Activated CD4-positive, alpha-beta memory T cell treated with anti-CD3 and anti-CD28 coated beads, Interleukin-2, amount 10 ng/mL, durations not matched to agents 7 days and 5 days (primary cell): ENCODE results near the gene OR6C68. TPM values are rescaled to one million over a fixed set of nuclear protein-coding genes. Genes with fewer than 3 reads are reported as not detected.
"Not testable (repeated sequence)": the region's sequence is repeated elsewhere in the genome, so short reads cannot be mapped to it uniquely, and the experiment has no call there.

Source experiments
- CTCF ChIA-PET: fragments of 350-600 bp; sonication (Branson Sonifier 250); formaldehyde crosslinking; loops from one replicate; lab custom pipeline; 2021; ENCODE audit warnings: antibody characterized with exemption, inconsistent platforms; lab: Charles Lee
- POLR2A ChIA-PET: fragments of 350-600 bp; sonication (Branson Sonifier 250); formaldehyde crosslinking; loops from one replicate; lab custom pipeline; 2021; ENCODE audit warnings: antibody characterized with exemption; lab: Charles Lee
- DNase-seq: peaks from one replicate; pipeline ENCODE4 v3.0.0-alpha.2; 2020
- H3K27ac Mint-ChIP-seq: one replicate; pipeline ENCODE4 v1.8.0; 2021; ENCODE audit warnings: mild to moderate bottlenecking, mixed read lengths
- H3K27me3 Mint-ChIP-seq: one replicate; pipeline ENCODE4 v1.8.0; 2021; ENCODE audit warnings: mixed read lengths
- H3K36me3 Mint-ChIP-seq: one replicate; pipeline ENCODE4 v1.8.0; 2021; ENCODE audit warnings: low read depth, mixed read lengths
- H3K4me1 Mint-ChIP-seq: one replicate; pipeline ENCODE4 v1.8.0; 2021; ENCODE audit warnings: mixed read lengths
- H3K4me3 Mint-ChIP-seq: one replicate; pipeline ENCODE4 v1.8.0; 2021; ENCODE audit warnings: mild to moderate bottlenecking, mixed read lengths
- H3K9me3 Mint-ChIP-seq: one replicate; pipeline ENCODE4 v1.8.0; 2021; ENCODE audit warnings: mixed read lengths
- total RNA-seq, 2 experiments: library from RNA; stranded (reverse); gene quantifications; one replicate each; pipeline ENCODE4 v1.2.3, GENCODE V29; 2021

The OR6C68 gene
- not detected for total RNA-seq

GRCh38 chr12:55492078-55492477 is at the start of gene OR6C68:
OR6C68 (plus strand) TSS chr12:55492378; CDS start chr12:55492378, 0 bp downstream.
- no peaks in the 10 kb centered on the region for H3K9me3 Mint-ChIP-seq
- no peak within 1 kb of the TSS for H3K4me3 Mint-ChIP-seq
- ChIA-PET POLR2A (no interaction called here), CTCF (no interaction called here)
- no peaks in the 10 kb centered on the region for H3K36me3 Mint-ChIP-seq
- H3K4me1 Mint-ChIP-seq, result no peaks in the 10 kb centered on the region
- no peak for DNase-seq
- H3K27me3 Mint-ChIP-seq, result peaks cover 5% of the 10 kb centered on the region
- H3K27ac Mint-ChIP-seq, result no peak within 1 kb of the TSS

GRCh38 chr12:55443776-55444175 is 48.4 kb upstream of the OR6C68 start, which contains the start of gene OR6C2:
OR6C2 (plus strand) TSS chr12:55444076; CDS start chr12:55452214, 8,138 bp downstream.
- no peak for DNase-seq
- ChIA-PET POLR2A (no interaction called here), CTCF (no interaction called here)
- H3K9me3 Mint-ChIP-seq, result no peaks in the 10 kb centered on the region
- H3K27ac Mint-ChIP-seq, result no peak within 1 kb of the TSS
- H3K4me1 Mint-ChIP-seq, result no peaks in the 10 kb centered on the region
- H3K36me3 Mint-ChIP-seq, result no peaks in the 10 kb centered on the region
- H3K4me3 Mint-ChIP-seq, result no peak within 1 kb of the TSS
- peaks cover 8% of the 10 kb centered on the region for H3K27me3 Mint-ChIP-seq

- Mint-ChIP-seq H3K4me1 (no peaks in the 10 kb centered on the region), H3K4me3 (no peak overlapping the region), H3K9me3 (no peaks in the 10 kb centered on the region), H3K36me3 (no peaks in the 10 kb centered on the region), H3K27me3 (peaks cover 5% of the 10 kb centered on the region), H3K27ac (no peak overlapping the region)
- CTCF ChIA-PET, result no interaction called here
- POLR2A ChIA-PET, result no interaction called here
- DNase-seq, result no peak
Observed at GRCh38 chr12:55445357-55445756, 46.8 kb upstream of the OR6C68 start.

- DNase-seq, result no peak
- Mint-ChIP-seq H3K4me1 (no peaks in the 10 kb centered on the region), H3K27me3 (peaks cover 6% of the 10 kb centered on the region), H3K9me3 (no peaks in the 10 kb centered on the region), H3K27ac (no peak overlapping the region), H3K36me3 (no peaks in the 10 kb centered on the region), H3K4me3 (no peak overlapping the region)
- POLR2A ChIA-PET, result no interaction called here
- CTCF ChIA-PET, result interaction anchor here (0.6 kb wide), 1 partner anchor 269 kb away, joined by 3 read pairs; no protein-coding TSS in a partner anchor
Observed at GRCh38 chr12:55446326-55446725, 45.9 kb upstream of the OR6C68 start.

- POLR2A ChIA-PET, result no interaction called here
Observed at GRCh38 chr12:55448825-55449224, 43.4 kb upstream of the OR6C68 start.

GRCh38 chr12:55464926-55465325 is 27.3 kb upstream of the OR6C68 start:
- H3K9me3 Mint-ChIP-seq, POLR2A ChIA-PET, CTCF ChIA-PET, H3K4me1 Mint-ChIP-seq, H3K36me3 Mint-ChIP-seq, DNase-seq, H3K4me3 Mint-ChIP-seq, H3K27ac Mint-ChIP-seq: not testable (repeated sequence)
- H3K27me3 Mint-ChIP-seq, result peaks cover 20% of the 10 kb centered on the region

More at GRCh38 chr12:55448825-55449224, 43.4 kb upstream of the OR6C68 start:
- Mint-ChIP-seq H3K4me3 (no peak overlapping the region), H3K36me3 (no peaks in the 10 kb centered on the region), H3K27ac (no peak overlapping the region), H3K4me1 (no peaks in the 10 kb centered on the region), H3K9me3 (no peaks in the 10 kb centered on the region), H3K27me3 (peaks cover 6% of the 10 kb centered on the region)
- DNase-seq, result no peak
- CTCF ChIA-PET, result no interaction called here

- Mint-ChIP-seq H3K27ac (no peak overlapping the region), H3K27me3 (peaks cover 18% of the 10 kb centered on the region), H3K9me3 (no peaks in the 10 kb centered on the region), H3K4me3 (no peak overlapping the region), H3K4me1 (no peaks in the 10 kb centered on the region), H3K36me3 (no peaks in the 10 kb centered on the region)
- CTCF ChIA-PET, result no interaction called here
- no peak for DNase-seq
- POLR2A ChIA-PET, result no interaction called here
Observed at GRCh38 chr12:55467836-55468235, 24.3 kb upstream of the OR6C68 start.

- Mint-ChIP-seq H3K27me3 (peaks cover 13% of the 10 kb centered on the region), H3K9me3 (no peaks in the 10 kb centered on the region), H3K27ac (no peak overlapping the region), H3K4me1 (no peaks in the 10 kb centered on the region), H3K4me3 (no peak overlapping the region), H3K36me3 (no peaks in the 10 kb centered on the region)
- ChIA-PET CTCF (no interaction called here), POLR2A (no interaction called here)
- no peak for DNase-seq
Observed at GRCh38 chr12:55469291-55469690, 22.9 kb upstream of the OR6C68 start.

DNA sequence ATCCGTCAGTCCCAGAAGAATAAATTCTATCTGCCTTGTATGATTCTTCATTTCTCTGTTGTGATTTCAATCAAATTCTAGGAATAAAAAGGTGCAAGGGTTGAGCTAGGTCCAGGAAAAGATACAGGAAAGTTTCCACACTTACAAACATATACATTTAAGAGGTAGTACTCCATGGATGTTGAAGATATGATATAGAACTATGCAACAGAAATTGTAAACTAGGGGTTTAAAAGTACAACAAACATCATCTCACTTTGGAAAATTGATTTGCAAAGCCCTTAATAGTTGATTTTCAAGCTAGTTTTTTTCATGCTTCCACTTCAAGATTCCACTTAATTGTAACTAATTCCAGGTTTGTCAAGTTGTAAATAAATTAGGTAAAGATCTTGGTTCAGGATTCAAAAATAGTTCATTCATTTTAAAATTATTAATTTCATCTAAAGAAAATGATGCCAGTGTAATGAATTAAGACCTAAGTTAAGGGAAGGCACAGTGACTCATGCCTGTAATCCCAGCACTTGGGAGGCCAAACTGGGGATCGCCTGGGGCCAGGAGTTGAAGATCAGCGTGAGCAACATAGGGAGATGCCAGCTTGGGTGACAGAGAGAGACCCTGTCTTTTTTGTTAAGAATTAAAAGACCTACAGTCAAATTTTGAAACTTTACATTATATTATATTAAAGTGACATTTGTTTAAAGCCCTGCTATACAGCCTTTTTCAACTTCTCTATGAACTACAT is 21.9 kb upstream of the OR6C68 start, which contains the start of gene OR6C70:
Gene OR6C70, minus strand, starts transcription at position 51 of the 742 bp plus-strand sequence. Its CDS starts 0 bp downstream, at position 51.
- Mint-ChIP-seq H3K27ac (no peak within 1 kb of the TSS), H3K36me3 (no peaks in the 10 kb centered on the region), H3K4me3 (no peak within 1 kb of the TSS), H3K9me3 (no peaks in the 10 kb centered on the region), H3K4me1 (no peaks in the 10 kb centered on the region), H3K27me3 (peaks cover 13% of the 10 kb centered on the region)
- ChIA-PET CTCF (no interaction called here), POLR2A (no interaction called here)
- no peak for DNase-seq

DNA sequence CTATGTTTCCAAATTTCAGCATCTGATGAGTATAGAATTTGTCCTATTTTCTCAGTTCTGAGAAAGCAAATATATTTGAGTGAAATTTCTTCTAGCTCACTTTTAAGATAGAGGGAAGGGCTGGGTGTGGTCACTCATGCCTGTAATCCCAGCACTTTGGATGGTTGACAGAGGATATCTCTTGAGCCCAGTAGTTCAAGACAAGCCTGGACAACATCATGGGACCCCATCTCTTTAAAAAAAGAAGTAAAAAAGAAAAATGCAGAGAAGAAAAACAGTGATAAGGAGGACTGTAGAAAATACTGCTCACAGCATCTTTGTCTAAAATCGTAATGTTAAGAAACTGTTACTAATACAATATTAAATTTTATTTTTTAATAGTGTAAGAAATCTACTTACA is 19.9 kb upstream of the OR6C68 start:
- Mint-ChIP-seq H3K4me1 (no peaks in the 10 kb centered on the region), H3K4me3 (no peak overlapping the region), H3K27me3 (peaks cover 14% of the 10 kb centered on the region), H3K27ac (no peak overlapping the region), H3K36me3 (no peaks in the 10 kb centered on the region), H3K9me3 (no peaks in the 10 kb centered on the region)
- CTCF ChIA-PET, result no interaction called here
- POLR2A ChIA-PET, result no interaction called here
- DNase-seq, result no peak

GRCh38 chr12:55479136-55479535 is 13.0 kb upstream of the OR6C68 start:
- CTCF ChIA-PET, H3K27me3 Mint-ChIP-seq, H3K4me1 Mint-ChIP-seq, H3K4me3 Mint-ChIP-seq, H3K9me3 Mint-ChIP-seq, H3K36me3 Mint-ChIP-seq, POLR2A ChIA-PET, DNase-seq, H3K27ac Mint-ChIP-seq: not testable (repeated sequence)

- CTCF ChIA-PET, POLR2A ChIA-PET, H3K27ac Mint-ChIP-seq, H3K36me3 Mint-ChIP-seq, H3K4me1 Mint-ChIP-seq, H3K27me3 Mint-ChIP-seq, DNase-seq, H3K9me3 Mint-ChIP-seq, H3K4me3 Mint-ChIP-seq: not testable (repeated sequence)
Observed at GRCh38 chr12:55484284-55484683, 7.9 kb upstream of the OR6C68 start.

- peaks cover 6% of the 10 kb centered on the region for H3K27me3 Mint-ChIP-seq
- ChIA-PET POLR2A (no interaction called here), CTCF (no interaction called here)
- no peaks in the 10 kb centered on the region for H3K36me3 Mint-ChIP-seq
- DNase-seq, result no peak
- no peaks in the 10 kb centered on the region for H3K4me1 Mint-ChIP-seq
- no peak overlapping the region for H3K4me3 Mint-ChIP-seq
- H3K9me3 Mint-ChIP-seq, result no peaks in the 10 kb centered on the region
- H3K27ac Mint-ChIP-seq, result no peak overlapping the region
Observed at GRCh38 chr12:55495490-55495889, 3.3 kb downstream of the OR6C68 start.

DNA sequence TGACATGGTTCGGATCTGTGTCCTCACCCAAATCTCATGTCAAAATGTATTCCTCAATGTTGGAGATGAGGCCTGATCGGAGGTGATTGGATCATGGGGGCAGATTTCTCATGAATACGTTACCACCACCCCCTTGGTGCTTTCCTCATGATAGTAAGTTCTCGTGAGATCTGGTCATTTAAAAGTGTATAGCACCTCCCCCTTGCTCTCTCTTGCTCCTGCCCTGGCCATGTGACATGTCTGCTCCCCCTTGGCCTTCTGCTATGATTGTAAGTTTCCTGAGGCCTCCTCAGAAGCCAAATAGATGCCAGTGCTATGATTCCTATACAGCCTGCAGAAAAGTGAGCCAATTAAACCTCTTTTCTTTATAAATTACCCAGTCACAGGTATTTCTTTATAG is 7.1 kb downstream of the OR6C68 start:
- ChIA-PET CTCF (no interaction called here), POLR2A (no interaction called here)
- Mint-ChIP-seq H3K36me3 (no peaks in the 10 kb centered on the region), H3K27me3 (peaks cover 7% of the 10 kb centered on the region), H3K27ac (no peak overlapping the region), H3K9me3 (no peaks in the 10 kb centered on the region), H3K4me3 (no peak overlapping the region), H3K4me1 (no peaks in the 10 kb centered on the region)
- DNase-seq, result no peak
